Right lung (tissue), 5 donors: ENCODE data around the gene PHKG2. TPM values are rescaled to one million over a fixed set of nuclear protein-coding genes. Genes with fewer than 3 reads are reported as not detected.

Experiments used
- DNase-seq, 2 donors: peaks; one replicate each; pipeline ENCODE4 v3.0.0-alpha.2; 2013
- polyA plus RNA-seq, 5 donors: library from polyadenylated mRNA; unstranded; fragments of 120-200 nt; gene quantifications; one replicate each; pipeline versions ENCODE4 v1.2.1 to v1.2.3, GENCODE V29; 2013; ENCODE audit warnings: inconsistent platforms in 1 of 5, low replicate concordance in 1 of 5; ENCODE audit not compliant: insufficient read length in 5 of 5, insufficient read depth in 1 of 5

Gene PHKG2
- polyA plus RNA-seq, 5 donors, result 20.8 to 34.9 (median 30.3) TPM

GRCh38 chr16:30724641-30725417 is 23.4 kb upstream of the PHKG2 start:
- no peak for DNase-seq

GRCh38 chr16:30725418-30725792 is 22.8 kb upstream of the PHKG2 start:
- DNase-seq, result no peak

- no peak for DNase-seq
These were observed 19.9 kb upstream of the PHKG2 start for GRCh38 chr16:30728321-30728720.

GRCh38 chr16:30728899-30729672 is 19.1 kb upstream of the PHKG2 start:
- DNase-seq, result no peak

GRCh38 chr16:30731411-30731810 is 16.8 kb upstream of the PHKG2 start:
- DNase-seq, result no peak

- no peak for DNase-seq
These were observed 11.0 kb upstream of the PHKG2 start for GRCh38 chr16:30736995-30737793.

GRCh38 chr16:30737794-30738648 is 10.2 kb upstream of the PHKG2 start:
- DNase-seq, result no peak

- DNase-seq, result no peak
These were observed 9.0 kb upstream of the PHKG2 start for GRCh38 chr16:30738984-30739951.

GRCh38 chr16:30740364-30741251 is 7.6 kb upstream of the PHKG2 start:
- peak; percentile 72 to 75 for DNase-seq

GRCh38 chr16:30741461-30741914 is 6.7 kb upstream of the PHKG2 start:
- peak in 1 of 2 donors; percentile 45 for DNase-seq

- no peak for DNase-seq
These were observed 4.5 kb upstream of the PHKG2 start for GRCh38 chr16:30743716-30744115.

- DNase-seq, result no peak
These were observed 4.0 kb upstream of the PHKG2 start for GRCh38 chr16:30744183-30744582.

- DNase-seq, result no peak
These were observed 3.1 kb upstream of the PHKG2 start for GRCh38 chr16:30745082-30745481.

- no peak for DNase-seq
These were observed 1.5 kb upstream of the PHKG2 start for GRCh38 chr16:30746638-30747175.

GRCh38 chr16:30747331-30747730 is 894 bp upstream of the PHKG2 start:
- no peak for DNase-seq

- DNase-seq, result no peak
These were observed 615 bp downstream of the PHKG2 start for GRCh38 chr16:30748634-30749445.

GRCh38 chr16:30750201-30750600 is 2.0 kb downstream of the PHKG2 start:
- no peak for DNase-seq
